ENCODE data around the gene KRTAP13-4.

The KRTAP13-4 gene, protein sequence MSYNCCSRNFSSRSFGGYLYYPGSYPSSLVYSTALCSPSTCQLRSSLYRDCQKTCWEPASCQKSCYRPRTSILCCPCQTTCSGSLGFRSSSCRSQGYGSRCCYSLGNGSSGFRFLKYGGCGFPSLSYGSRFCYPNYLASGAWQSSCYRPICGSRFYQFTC

GRCh38 chr21:30430170-30430655 lies at the start of gene KRTAP13-4:
Gene KRTAP13-4 (plus strand): TSS chr21:30430220. CDS start chr21:30430276, 56 bp downstream.
- no peak for DNase-seq (ENCODE audit: low read depth)

DNA sequence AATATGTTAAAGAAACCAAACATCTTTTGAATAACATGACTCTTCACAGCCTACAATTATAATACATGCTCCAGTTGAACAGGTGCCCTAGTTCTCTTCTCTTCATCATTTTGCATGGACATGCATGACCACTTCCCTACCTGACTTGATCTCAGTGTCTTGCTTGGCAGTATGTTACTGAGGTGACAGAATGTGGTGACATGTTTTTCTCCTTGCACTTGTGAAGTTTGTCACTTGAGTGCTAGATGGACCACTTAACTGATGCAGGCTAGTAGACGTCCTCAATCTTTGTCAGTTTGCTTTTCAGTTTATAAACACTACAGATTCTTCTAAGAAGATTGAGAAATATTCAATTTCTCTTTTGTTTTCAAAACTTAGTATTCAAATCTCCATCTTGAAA lies 47.8 kb upstream of the KRTAP13-4 start:
- no peak for DNase-seq (ENCODE audit: low read depth)

GRCh38 chr21:30391492-30392025 lies 38.5 kb upstream of the KRTAP13-4 start:
- no peak for DNase-seq (ENCODE audit: low read depth)

GRCh38 chr21:30395731-30396130 lies 34.3 kb upstream of the KRTAP13-4 start, which contains the start of gene KRTAP13-1:
Gene KRTAP13-1 (plus strand): TSS chr21:30396031. CDS start chr21:30396087, 56 bp downstream.
- DNase-seq (ENCODE audit: low read depth) = no peak

DNA sequence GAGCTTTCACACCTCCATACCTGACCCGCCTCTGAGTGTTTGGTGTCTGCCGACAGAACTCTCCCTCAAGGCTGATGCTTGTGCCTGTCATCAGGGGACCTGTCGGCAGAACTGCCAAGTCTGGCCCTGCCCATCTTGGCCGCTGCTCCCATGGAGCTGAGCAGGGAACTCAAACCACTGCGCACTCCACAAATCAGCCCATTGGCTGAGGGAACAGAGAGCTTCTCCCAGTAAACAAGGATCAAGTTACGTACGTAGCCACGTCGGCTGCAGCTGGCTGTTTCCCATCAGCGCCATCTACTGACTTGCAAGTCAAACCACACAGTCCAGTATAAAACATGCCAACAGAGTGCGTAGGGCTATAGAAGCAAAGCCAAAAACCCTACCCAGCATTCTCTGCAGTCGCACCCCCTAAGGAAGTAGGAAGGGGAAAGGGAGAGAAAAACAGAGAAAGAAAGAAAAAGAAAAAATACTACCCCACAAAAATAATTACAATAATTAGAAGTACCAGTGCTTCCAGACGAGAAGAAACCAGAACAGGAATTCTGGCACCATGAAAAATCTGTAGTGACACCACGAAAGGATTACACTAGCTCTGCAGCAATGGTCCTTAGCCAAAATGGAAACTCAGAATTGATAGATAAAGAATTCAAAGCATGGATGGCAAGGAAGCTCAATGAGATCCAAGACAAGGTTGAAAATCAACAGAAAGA lies 21.1 kb upstream of the KRTAP13-4 start:
- no peak for DNase-seq (ENCODE audit: low read depth)

DNA sequence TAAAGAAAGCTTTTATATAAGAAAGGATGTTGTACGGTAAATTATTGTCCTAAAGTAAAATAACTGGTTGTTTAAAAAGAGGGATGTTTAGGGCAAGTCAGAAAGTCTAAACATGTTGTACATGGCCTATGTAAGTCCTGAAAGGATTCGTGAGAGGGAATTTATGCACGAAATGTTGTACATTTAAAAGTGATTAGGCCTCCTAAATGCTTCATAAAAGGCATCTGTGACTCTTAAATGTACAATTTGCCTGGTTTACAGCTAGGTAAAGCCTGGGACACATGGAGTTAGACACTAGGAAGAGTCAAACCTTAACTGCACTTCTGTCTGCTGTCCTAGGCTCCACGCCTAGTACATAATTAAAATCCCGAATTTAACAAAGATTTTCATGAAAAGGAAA lies 14.0 kb upstream of the KRTAP13-4 start:
- no peak for DNase-seq (ENCODE audit: low read depth)

- DNase-seq (ENCODE audit: low read depth) = no peak
Observed at GRCh38 chr21:30425826-30426225, 4.2 kb upstream of the KRTAP13-4 start, which contains the start of gene KRTAP13-3. Gene KRTAP13-3 (minus strand): TSS chr21:30425926. CDS start chr21:30425912, 14 bp downstream.

DNA sequence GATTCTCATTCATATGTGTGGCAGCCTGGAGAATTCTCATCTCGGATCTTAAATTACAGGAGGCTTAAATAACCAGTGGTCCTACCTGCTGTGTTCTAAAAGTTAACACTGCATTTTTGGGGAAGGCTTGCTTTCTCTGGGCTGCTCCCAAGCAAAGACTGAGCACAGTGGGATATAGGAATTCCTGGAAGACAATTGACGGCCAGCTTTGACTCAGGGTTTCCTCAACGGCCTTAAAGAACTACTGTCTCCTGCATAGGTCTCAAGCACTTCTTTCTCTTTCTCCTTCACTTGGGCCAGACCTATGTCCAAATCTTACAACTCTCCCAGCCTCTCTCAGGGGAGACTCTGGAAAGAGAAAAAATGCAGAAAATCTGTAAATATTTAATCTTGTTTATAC lies 3.3 kb upstream of the KRTAP13-4 start:
- DNase-seq (ENCODE audit: low read depth) = no peak

- no peak for DNase-seq (ENCODE audit: low read depth)
Observed at GRCh38 chr21:30434033-30434631, 4.1 kb downstream of the KRTAP13-4 start.

- DNase-seq (ENCODE audit: low read depth) = no peak
Observed at GRCh38 chr21:30437010-30437565, 7.1 kb downstream of the KRTAP13-4 start.

DNA sequence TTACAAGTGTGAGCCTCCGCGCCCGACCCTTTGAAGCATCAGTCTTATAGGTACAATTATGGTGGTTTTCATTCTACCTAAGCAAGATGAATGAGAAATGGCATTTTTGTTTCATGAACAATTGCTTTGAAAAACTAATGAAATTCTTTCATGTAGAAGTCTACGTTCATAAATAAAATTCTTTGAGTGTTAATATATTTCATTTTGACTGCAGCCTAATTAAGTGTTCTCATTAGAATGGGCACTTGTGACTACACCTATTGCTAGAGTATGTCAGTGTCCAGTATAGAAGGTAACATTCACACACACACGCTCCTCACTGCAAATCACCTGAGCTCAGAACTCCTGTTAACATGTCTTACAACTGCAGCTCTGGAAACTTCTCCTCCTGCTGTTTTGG lies 10.0 kb downstream of the KRTAP13-4 start, which contains the start of gene KRTAP15-1:
Gene KRTAP15-1 (plus strand): TSS at position 301 of the 400 bp plus-strand sequence. CDS start 53 bp downstream, at position 354.
- no peak for DNase-seq (ENCODE audit: low read depth)

- no peak for DNase-seq (ENCODE audit: low read depth)
Observed at GRCh38 chr21:30443226-30443625, 13.2 kb downstream of the KRTAP13-4 start.

GRCh38 chr21:30444204-30444603 lies 14.2 kb downstream of the KRTAP13-4 start:
- no peak for DNase-seq (ENCODE audit: low read depth)

- no peak for DNase-seq (ENCODE audit: low read depth)
Observed at GRCh38 chr21:30447056-30447455, 17.0 kb downstream of the KRTAP13-4 start.

DNA sequence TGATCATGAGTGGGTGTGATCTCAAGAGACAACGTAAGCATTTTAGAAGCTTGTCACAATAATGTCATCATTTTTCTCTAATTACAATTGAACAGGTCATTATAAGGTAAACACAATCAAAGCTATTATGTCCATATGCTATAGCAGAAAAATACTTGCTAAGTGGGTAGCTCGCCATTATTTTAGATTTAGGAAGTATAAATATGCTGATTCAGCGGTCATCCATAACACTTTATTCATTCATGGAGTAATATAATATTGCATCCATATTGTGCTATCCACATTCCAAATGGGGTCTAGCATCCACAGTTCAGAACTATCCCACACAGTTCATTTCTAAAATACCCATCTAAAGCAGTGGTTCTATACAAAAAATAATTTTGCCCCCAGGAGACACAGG lies 18.5 kb downstream of the KRTAP13-4 start:
- DNase-seq (ENCODE audit: low read depth) = no peak

DNA sequence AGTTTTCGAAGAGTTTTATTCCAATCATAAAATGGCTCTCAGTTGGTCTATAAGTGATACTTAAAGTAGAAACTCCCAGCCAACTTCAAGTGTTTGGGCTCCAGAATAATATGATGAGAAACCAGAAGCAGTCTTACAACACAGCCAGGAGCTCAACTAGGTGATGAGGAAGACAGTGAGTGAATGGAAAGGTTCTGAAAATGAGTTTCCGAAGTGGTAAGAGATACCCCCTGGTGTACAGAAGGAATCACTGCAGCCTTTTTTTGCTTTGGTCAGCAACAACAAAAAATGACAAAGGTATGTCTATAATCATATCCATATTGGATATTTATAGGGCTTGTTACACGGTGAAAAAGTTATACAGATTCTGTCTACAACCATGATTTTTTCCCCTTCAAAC lies 33.7 kb downstream of the KRTAP13-4 start:
- DNase-seq (ENCODE audit: low read depth) = no peak

- DNase-seq (ENCODE audit: low read depth) = no peak
Observed at GRCh38 chr21:30468900-30469714, 39.1 kb downstream of the KRTAP13-4 start.

GRCh38 chr21:30478004-30478403 lies 48.0 kb downstream of the KRTAP13-4 start:
- no peak for DNase-seq (ENCODE audit: low read depth)

DNA sequence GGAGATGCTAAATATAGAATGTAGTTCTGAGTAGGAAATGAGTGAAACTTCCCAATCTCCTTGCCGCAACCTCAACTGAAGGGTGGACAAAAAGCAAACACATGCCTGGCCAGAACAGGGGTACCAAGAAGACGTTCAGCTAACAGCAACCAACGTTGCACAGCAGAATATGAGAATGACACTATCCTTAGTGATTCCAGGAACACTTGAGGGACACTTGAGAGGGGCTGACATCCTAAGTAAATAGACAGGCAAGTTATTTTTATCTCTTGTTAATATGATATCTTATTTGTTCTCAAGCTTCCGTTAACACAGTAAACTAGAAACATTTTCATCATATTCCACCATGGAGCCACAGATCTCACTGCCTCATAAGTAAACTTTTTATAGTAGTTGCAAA lies 49.2 kb downstream of the KRTAP13-4 start:
- no peak for DNase-seq (ENCODE audit: low read depth)

DNA sequence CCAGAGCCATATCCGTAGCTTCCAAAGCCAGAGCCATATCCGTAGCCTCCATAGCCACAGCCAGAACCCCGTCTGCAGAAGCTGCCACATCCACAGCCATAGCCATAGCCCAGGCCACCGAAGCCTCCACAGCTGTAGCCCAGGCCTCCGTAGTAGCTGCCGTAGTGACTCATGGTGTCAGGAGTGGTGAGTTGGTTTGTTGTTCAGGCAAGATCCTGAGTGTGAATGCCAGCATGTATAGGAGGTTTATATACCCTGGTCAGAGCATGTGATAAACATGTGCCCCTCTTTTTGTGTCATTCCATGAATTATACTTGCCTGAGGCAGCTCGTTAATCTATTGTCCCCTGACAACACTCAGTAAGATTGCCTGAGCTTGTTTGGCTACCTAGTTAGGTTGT lies 50.1 kb downstream of the KRTAP13-4 start, which contains the start of gene KRTAP19-1:
Gene KRTAP19-1 (minus strand): TSS at position 223 of the 400 bp plus-strand sequence. CDS start 50 bp downstream, at position 173.
- DNase-seq (ENCODE audit: low read depth) = no peak

All from stimulated activated CD4-positive, alpha-beta T cell treated with anti-CD3 and anti-CD28 coated beads, Interleukin-2, amount 100 ng/mL, for 4 hours (primary cell).